ENCODE measurements around the gene RBM5.

The RBM5 gene

GRCh38 chr3:50121072-50122032 is 32.6 kb downstream of the RBM5 start:
- DNase-seq (ENCODE audit: low read depth), result peak; percentile 34

GRCh38 chr3:50122071-50122470 is 33.4 kb downstream of the RBM5 start:
- no peak for DNase-seq (ENCODE audit: low read depth)

- no peak for DNase-seq (ENCODE audit: low read depth)
Measured at GRCh38 chr3:50122661-50123391, 34.1 kb downstream of the RBM5 start.

- DNase-seq (ENCODE audit: low read depth), result no peak
Measured at GRCh38 chr3:50123394-50124051, 34.8 kb downstream of the RBM5 start.

- DNase-seq (ENCODE audit: low read depth), result no peak
Measured at GRCh38 chr3:50124052-50124799, 35.5 kb downstream of the RBM5 start.

- no peak for DNase-seq (ENCODE audit: low read depth)
Measured at GRCh38 chr3:50124800-50125178, 36.1 kb downstream of the RBM5 start.

GRCh38 chr3:50125541-50126286 is 37.0 kb downstream of the RBM5 start:
- DNase-seq (ENCODE audit: low read depth), result no peak

- no peak for DNase-seq (ENCODE audit: low read depth)
Measured at GRCh38 chr3:50126287-50127211, 37.8 kb downstream of the RBM5 start.

GRCh38 chr3:50127251-50127691 is 38.6 kb downstream of the RBM5 start:
- DNase-seq (ENCODE audit: low read depth), result no peak

- no peak for DNase-seq (ENCODE audit: low read depth)
Measured at GRCh38 chr3:50128001-50128400, 39.3 kb downstream of the RBM5 start.

GRCh38 chr3:50130436-50130835 is 41.7 kb downstream of the RBM5 start:
- no peak for DNase-seq (ENCODE audit: low read depth)

GRCh38 chr3:50132421-50133282 is 43.9 kb downstream of the RBM5 start:
- DNase-seq (ENCODE audit: low read depth), result no peak

- no peak for DNase-seq (ENCODE audit: low read depth)
Measured at GRCh38 chr3:50133283-50133615, 44.5 kb downstream of the RBM5 start.

- no peak for DNase-seq (ENCODE audit: low read depth)
Measured at GRCh38 chr3:50134367-50134766, 45.6 kb downstream of the RBM5 start.

GRCh38 chr3:50135964-50136363 is 47.2 kb downstream of the RBM5 start:
- no peak for DNase-seq (ENCODE audit: low read depth)

GRCh38 chr3:50136714-50137405 is 48.1 kb downstream of the RBM5 start:
- no peak for DNase-seq (ENCODE audit: low read depth)

- no peak for DNase-seq (ENCODE audit: low read depth)
Measured at GRCh38 chr3:50137531-50137930, 48.8 kb downstream of the RBM5 start.
